Islet precursor cell (in vitro differentiated cells): ENCODE data around the gene REPS2.

Experiments
- DNase-seq: peaks from one replicate; pipeline ENCODE4 v3.0.0-alpha.2; 2018

The REPS2 gene

GRCh38 chrX:17098516-17099247 lies 152.2 kb downstream of the REPS2 start:
- DNase-seq = no peak

GRCh38 chrX:17104433-17104832 lies 158.0 kb downstream of the REPS2 start:
- no peak for DNase-seq

- no peak for DNase-seq
Observed at GRCh38 chrX:17120816-17121215, 174.4 kb downstream of the REPS2 start.

GRCh38 chrX:17154001-17154400 lies 207.5 kb downstream of the REPS2 start:
- no peak for DNase-seq

GRCh38 chrX:17160975-17161374 lies 214.5 kb downstream of the REPS2 start:
- DNase-seq = no peak

- no peak for DNase-seq
Observed at GRCh38 chrX:17161991-17162390, 215.5 kb downstream of the REPS2 start.

GRCh38 chrX:17164079-17164478 lies 217.6 kb downstream of the REPS2 start:
- no peak for DNase-seq

GRCh38 chrX:17164941-17165340 lies 218.5 kb downstream of the REPS2 start:
- DNase-seq = no peak

GRCh38 chrX:17167915-17168314 lies 221.5 kb downstream of the REPS2 start:
- DNase-seq = no peak

GRCh38 chrX:17170973-17171372 lies 224.5 kb downstream of the REPS2 start:
- DNase-seq = no peak

GRCh38 chrX:17174671-17175070 lies 228.2 kb downstream of the REPS2 start:
- no peak for DNase-seq

GRCh38 chrX:17182317-17182716 lies 235.9 kb downstream of the REPS2 start:
- DNase-seq = no peak

- DNase-seq = peak; percentile 63
Observed at GRCh38 chrX:17183566-17183965, 237.1 kb downstream of the REPS2 start.

- no peak for DNase-seq
Observed at GRCh38 chrX:17185431-17185830, 239.0 kb downstream of the REPS2 start.

GRCh38 chrX:17187136-17187756 lies 240.8 kb downstream of the REPS2 start:
- DNase-seq = no peak

- DNase-seq = no peak
Observed at GRCh38 chrX:17192106-17192505, 245.6 kb downstream of the REPS2 start.
